GM18870 (cell line): ENCODE measurements around the gene MFSD8.
"Not testable (repeated sequence)": the region's sequence is repeated elsewhere in the genome, so short reads cannot be mapped to it uniquely, and the experiment has no call there.

Experiments
- ATAC-seq: cut with Tn5 transposase; IDR thresholded peaks from one replicate; pipeline ENCODE4 v1.9.1; 2021; ENCODE audit warnings: moderate library complexity; ENCODE audit not compliant: unreplicated experiment

MFSD8 gene

GRCh38 chr4:127936974-127937373 is 28.0 kb downstream of the MFSD8 start:
- no peak for ATAC-seq

GRCh38 chr4:127931836-127932235 is 33.1 kb downstream of the MFSD8 start:
- not testable (repeated sequence) for ATAC-seq

GRCh38 chr4:127930175-127930574 is 34.8 kb downstream of the MFSD8 start:
- ATAC-seq, result no peak

- ATAC-seq, result not testable (repeated sequence)
These were observed 39.3 kb downstream of the MFSD8 start for GRCh38 chr4:127925720-127926119.

- ATAC-seq, result no peak
These were observed 42.7 kb downstream of the MFSD8 start for GRCh38 chr4:127922226-127922625.

GRCh38 chr4:127920521-127920920 is 44.5 kb downstream of the MFSD8 start:
- ATAC-seq, result no peak

- no peak for ATAC-seq
These were observed 47.8 kb downstream of the MFSD8 start for GRCh38 chr4:127917151-127917550.

- no peak for ATAC-seq
These were observed 48.5 kb downstream of the MFSD8 start for GRCh38 chr4:127916512-127916911.

GRCh38 chr4:127905029-127905428 is 59.9 kb downstream of the MFSD8 start:
- no peak for ATAC-seq

- not testable (repeated sequence) for ATAC-seq
These were observed 65.3 kb downstream of the MFSD8 start for GRCh38 chr4:127899682-127900081.

- no peak for ATAC-seq
These were observed 68.4 kb downstream of the MFSD8 start for GRCh38 chr4:127896528-127896927.

GRCh38 chr4:127896069-127896468 is 68.9 kb downstream of the MFSD8 start:
- ATAC-seq, result no peak

GRCh38 chr4:127889903-127890302 is 75.1 kb downstream of the MFSD8 start:
- no peak for ATAC-seq

GRCh38 chr4:127888559-127888958 is 76.4 kb downstream of the MFSD8 start:
- no peak for ATAC-seq

- ATAC-seq, result peak; percentile 40
These were observed 83.5 kb downstream of the MFSD8 start for GRCh38 chr4:127881563-127881864.

GRCh38 chr4:127880763-127881562 is 84.0 kb downstream of the MFSD8 start, which contains the start of gene PLK4:
Gene PLK4, plus strand, starts transcription at chr4:127880893. Its CDS starts 242 bp downstream, at chr4:127881135.
- peak; percentile 92 for ATAC-seq

GRCh38 chr4:127875791-127876190 is 89.2 kb downstream of the MFSD8 start:
- ATAC-seq, result no peak

- no peak for ATAC-seq
These were observed 94.3 kb downstream of the MFSD8 start for GRCh38 chr4:127870688-127871087.

GRCh38 chr4:127870281-127870680 is 94.7 kb downstream of the MFSD8 start:
- no peak for ATAC-seq

GRCh38 chr4:127868196-127868595 is 96.8 kb downstream of the MFSD8 start:
- no peak for ATAC-seq
